Measurements from ENCODE around the gene ZDHHC8.

ZDHHC8 gene

GRCh38 chr22:20181194-20181883 lies 49.7 kb downstream of the ZDHHC8 start:
- DNase-seq = no peak

- no peak for DNase-seq
These were observed 50.3 kb downstream of the ZDHHC8 start for GRCh38 chr22:20181884-20182236.

- no peak for DNase-seq
These were observed 50.8 kb downstream of the ZDHHC8 start for GRCh38 chr22:20182365-20182764.

- DNase-seq = no peak
These were observed 51.5 kb downstream of the ZDHHC8 start for GRCh38 chr22:20183101-20183500.

- no peak for DNase-seq
These were observed 52.2 kb downstream of the ZDHHC8 start for GRCh38 chr22:20183823-20184222.

- no peak for DNase-seq
These were observed 53.0 kb downstream of the ZDHHC8 start for GRCh38 chr22:20184501-20185165.

- DNase-seq = no peak
These were observed 54.1 kb downstream of the ZDHHC8 start for GRCh38 chr22:20185750-20186149.

- no peak for DNase-seq
These were observed 54.7 kb downstream of the ZDHHC8 start for GRCh38 chr22:20186183-20186870.

- no peak for DNase-seq
These were observed 55.4 kb downstream of the ZDHHC8 start for GRCh38 chr22:20186871-20187546.

- no peak for DNase-seq
These were observed 56.4 kb downstream of the ZDHHC8 start for GRCh38 chr22:20187777-20188566.

GRCh38 chr22:20188567-20188877 lies 56.9 kb downstream of the ZDHHC8 start:
- no peak for DNase-seq

GRCh38 chr22:20191000-20191515 lies 59.5 kb downstream of the ZDHHC8 start:
- no peak for DNase-seq

GRCh38 chr22:20191803-20192202 lies 60.2 kb downstream of the ZDHHC8 start:
- no peak for DNase-seq

GRCh38 chr22:20192293-20192971 lies 60.8 kb downstream of the ZDHHC8 start:
- DNase-seq = no peak

- no peak for DNase-seq
These were observed 61.6 kb downstream of the ZDHHC8 start for GRCh38 chr22:20192972-20193760.

GRCh38 chr22:20193761-20194494 lies 62.3 kb downstream of the ZDHHC8 start:
- DNase-seq = no peak

- no peak for DNase-seq
These were observed 63.3 kb downstream of the ZDHHC8 start for GRCh38 chr22:20194681-20195593.

GRCh38 chr22:20196094-20196842 lies 64.7 kb downstream of the ZDHHC8 start:
- DNase-seq = no peak

Measured in NCI-H2171 (cell line).